GM23338 (cell line): Measurements from ENCODE around the gene MED13L. TPM values are rescaled to one million over a fixed set of nuclear protein-coding genes. Genes with fewer than 3 reads are reported as not detected.

Experiments
- CREB1 ChIP-seq: fragments of 250-450 bp; sonication (Bioruptor Pico); IDR thresholded peaks from 2 replicates; pipeline ENCODE4 v1.5.0; 2020; ENCODE audit warnings: low read depth, mild to moderate bottlenecking, moderate library complexity
- CTCF ChIP-seq, 2 experiments: fragments of 200-600 bp in 1 of 2; sonication (generic) in 1 of 2; conservative IDR thresholded peaks; 2 replicates each; pipeline versions ENCODE4 v1.5.1 to v1.6.1; 2016 to 2017; ENCODE audit warnings: antibody characterized with exemption in 2 of 2, low read depth in 2 of 2, mild to moderate bottlenecking in 2 of 2, moderate library complexity in 1 of 2
- ETS1 ChIP-seq: IDR thresholded peaks from 2 replicates; pipeline ENCODE4 v1.6.1; 2016; ENCODE audit warnings: antibody characterized with exemption
- EZH2 ChIP-seq: fragments of 200-600 bp; sonication (generic); IDR thresholded peaks from one replicate; pipeline ENCODE4 v1.8.0; 2017; ENCODE audit warnings: antibody characterized with exemption, mild to moderate bottlenecking, low read depth; ENCODE audit not compliant: unreplicated experiment
- EZH2phosphoT487 ChIP-seq: fragments of 200-600 bp; sonication (generic); IDR thresholded peaks from one replicate; pipeline ENCODE4 v1.8.1; 2018; ENCODE audit warnings: antibody characterized with exemption; ENCODE audit not compliant: unreplicated experiment
- JUNB ChIP-seq: IDR thresholded peaks from one replicate; pipeline ENCODE4 v1.6.1; 2016; ENCODE audit warnings: antibody characterized with exemption; ENCODE audit not compliant: unreplicated experiment
- NANOG ChIP-seq: IDR thresholded peaks from 2 replicates; pipeline ENCODE4 v1.6.1; 2016; ENCODE audit warnings: antibody characterized with exemption, borderline replicate concordance
- POLR2AphosphoS5 ChIP-seq: IDR thresholded peaks from 2 replicates; pipeline ENCODE4 v1.6.1; 2016; ENCODE audit warnings: antibody characterized with exemption, low read depth
- STAT1 ChIP-seq: IDR thresholded peaks from one replicate; pipeline ENCODE4 v1.6.1; 2016; ENCODE audit warnings: antibody characterized with exemption; ENCODE audit not compliant: unreplicated experiment
- ZNF114 ChIP-seq: fragments of 250-450 bp; sonication (Bioruptor Pico); IDR thresholded peaks from 2 replicates; pipeline ENCODE4 v1.5.0; 2020; ENCODE audit warnings: mild to moderate bottlenecking, moderate library complexity
- ZNF331 ChIP-seq: fragments of 250-450 bp; sonication (Bioruptor Pico); IDR thresholded peaks from 2 replicates; pipeline ENCODE4 v1.5.0; 2020; ENCODE audit warnings: low read depth, mild to moderate bottlenecking, moderate library complexity
- ZNF462 ChIP-seq: fragments of 250-450 bp; sonication (Bioruptor Pico); IDR thresholded peaks from 2 replicates; pipeline ENCODE4 v1.5.0; 2020; ENCODE audit warnings: mild to moderate bottlenecking, moderate library complexity
- polyA plus RNA-seq: library from polyadenylated mRNA; unstranded; fragments of >200 nt; fragmentation: Nextera tagmentation; extraction: Ambion mirVana; gene quantifications from 2 replicates; pipeline ENCODE4 v1.2.1, GENCODE V29; 2016
- total RNA-seq: library from RNA; depleted of rRNA; stranded (reverse); fragments of >200 nt; shearing (Covaris generic); gene quantifications from 2 replicates; pipeline ENCODE4 v1.2.3, GENCODE V29; 2014

The MED13L gene
- total and polyA plus RNA-seq, 2 experiments from 2014 or later: 20.9 to 73.6 TPM

GRCh38 chr12:116159593-116160200, 117.8 kb downstream of the MED13L start (continued):
- TF ChIP-seq ZNF462 (no peak), CTCF (conservative IDR thresholded peaks at IDR 0.05; ENCODE audit: low read depth in 2 of 2) (no peak), CREB1 (CRISPR knock-in tag) (no peak), ZNF114 (CRISPR knock-in tag) (no peak), ZNF331 (CRISPR knock-in tag) (no peak), POLR2AphosphoS5 (no peak), EZH2 (no peak), EZH2phosphoT487 (no peak), ETS1 (no peak), STAT1 (no peak), NANOG (no peak), JUNB (no peak)
